GM19455 (cell line): ENCODE data around the gene ACSF3.

Source experiments
- ATAC-seq: cut with Tn5 transposase; IDR thresholded peaks from one replicate; pipeline ENCODE4 v1.9.1; 2021; ENCODE audit not compliant: unreplicated experiment

ACSF3 gene

GRCh38 chr16:89197633-89198416, 104.2 kb downstream of the ACSF3 start:
- no peak for ATAC-seq

- no peak for ATAC-seq
These were observed 105.0 kb downstream of the ACSF3 start for GRCh38 chr16:89198417-89199240.

- ATAC-seq = no peak
These were observed 105.8 kb downstream of the ACSF3 start for GRCh38 chr16:89199241-89200123.

GRCh38 chr16:89200124-89200849, 106.6 kb downstream of the ACSF3 start, which contains the start of gene SLC22A31:
SLC22A31 (minus strand) TSS chr16:89200537; CDS start chr16:89200501, 36 bp downstream.
- ATAC-seq = no peak

GRCh38 chr16:89200850-89201411, 107.3 kb downstream of the ACSF3 start:
- no peak for ATAC-seq

GRCh38 chr16:89201439-89202377, 108.1 kb downstream of the ACSF3 start:
- no peak for ATAC-seq

- no peak for ATAC-seq
These were observed 109.0 kb downstream of the ACSF3 start for GRCh38 chr16:89202422-89203215.
